BE2C (cell line): ENCODE results near the gene SLC9C2.
A peak's percentile ranks its signal among the peaks of the same experiment; 100 is the strongest.

ENCODE experiments used
- DNase-seq: peaks from one replicate; pipeline ENCODE4 v3.0.0-alpha.2; 2020
- H3K27me3 ChIP-seq: fragments of 250-450 bp; sonication (Bioruptor Pico); 2 replicates; pipeline ENCODE4 v1.5.1; 2020; ENCODE audit warnings: mild to moderate bottlenecking
- H3K36me3 ChIP-seq: fragments of 250-450 bp; sonication (Bioruptor Pico); 2 replicates; pipeline ENCODE4 v1.5.1; 2020; ENCODE audit warnings: mild to moderate bottlenecking
- H3K4me1 ChIP-seq: fragments of 250-450 bp; sonication (Bioruptor Pico); 2 replicates; pipeline ENCODE4 v1.5.1; 2020
- H3K4me3 ChIP-seq: 2 replicates; pipeline ENCODE4 v1.5.1; 2011; ENCODE audit warnings: low read depth, low read length
- H3K9me3 ChIP-seq: fragments of 250-450 bp; sonication (Bioruptor Pico); 2 replicates; pipeline ENCODE4 v1.5.1; 2020
- TF ChIP-seq, protein P1 (sequence below): IDR thresholded peaks from 2 replicates; pipeline ENCODE4 v1.5.1; 2012; ENCODE audit warnings: mild to moderate bottlenecking, low read depth, low read length

SLC9C2 gene

DNA sequence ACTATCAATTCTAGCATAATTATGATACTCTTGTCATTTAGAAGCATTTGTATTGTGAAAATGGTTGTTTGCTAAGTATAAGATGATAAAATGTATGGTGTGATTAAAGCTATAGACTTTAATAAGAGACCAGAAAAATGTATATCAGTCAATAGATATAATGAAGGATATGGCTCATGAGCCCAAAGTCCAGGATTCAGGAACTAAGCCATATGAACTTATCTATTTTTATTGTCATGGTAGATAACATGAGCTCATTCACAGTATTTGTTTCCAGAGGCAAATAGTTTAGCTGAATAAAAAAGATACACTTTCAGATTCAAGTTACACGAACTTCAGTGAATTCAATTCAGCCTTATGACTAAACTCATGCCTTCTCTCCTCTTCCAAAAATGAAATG is 93.1 kb downstream of the SLC9C2 start:
- H3K4me3 ChIP-seq: no peak overlapping the region
- H3K27me3 ChIP-seq: peaks cover 3% of the 10 kb centered on the region; the same call in 1 of the 2 replicates
- H3K36me3 ChIP-seq: no peaks in the 10 kb centered on the region
- H3K9me3 ChIP-seq: no peaks in the 10 kb centered on the region
- TF ChIP-seq, protein P1, sequence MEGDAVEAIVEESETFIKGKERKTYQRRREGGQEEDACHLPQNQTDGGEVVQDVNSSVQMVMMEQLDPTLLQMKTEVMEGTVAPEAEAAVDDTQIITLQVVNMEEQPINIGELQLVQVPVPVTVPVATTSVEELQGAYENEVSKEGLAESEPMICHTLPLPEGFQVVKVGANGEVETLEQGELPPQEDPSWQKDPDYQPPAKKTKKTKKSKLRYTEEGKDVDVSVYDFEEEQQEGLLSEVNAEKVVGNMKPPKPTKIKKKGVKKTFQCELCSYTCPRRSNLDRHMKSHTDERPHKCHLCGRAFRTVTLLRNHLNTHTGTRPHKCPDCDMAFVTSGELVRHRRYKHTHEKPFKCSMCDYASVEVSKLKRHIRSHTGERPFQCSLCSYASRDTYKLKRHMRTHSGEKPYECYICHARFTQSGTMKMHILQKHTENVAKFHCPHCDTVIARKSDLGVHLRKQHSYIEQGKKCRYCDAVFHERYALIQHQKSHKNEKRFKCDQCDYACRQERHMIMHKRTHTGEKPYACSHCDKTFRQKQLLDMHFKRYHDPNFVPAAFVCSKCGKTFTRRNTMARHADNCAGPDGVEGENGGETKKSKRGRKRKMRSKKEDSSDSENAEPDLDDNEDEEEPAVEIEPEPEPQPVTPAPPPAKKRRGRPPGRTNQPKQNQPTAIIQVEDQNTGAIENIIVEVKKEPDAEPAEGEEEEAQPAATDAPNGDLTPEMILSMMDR: no peak
- no peaks in the 10 kb centered on the region for H3K4me1 ChIP-seq
- no peak for DNase-seq

DNA sequence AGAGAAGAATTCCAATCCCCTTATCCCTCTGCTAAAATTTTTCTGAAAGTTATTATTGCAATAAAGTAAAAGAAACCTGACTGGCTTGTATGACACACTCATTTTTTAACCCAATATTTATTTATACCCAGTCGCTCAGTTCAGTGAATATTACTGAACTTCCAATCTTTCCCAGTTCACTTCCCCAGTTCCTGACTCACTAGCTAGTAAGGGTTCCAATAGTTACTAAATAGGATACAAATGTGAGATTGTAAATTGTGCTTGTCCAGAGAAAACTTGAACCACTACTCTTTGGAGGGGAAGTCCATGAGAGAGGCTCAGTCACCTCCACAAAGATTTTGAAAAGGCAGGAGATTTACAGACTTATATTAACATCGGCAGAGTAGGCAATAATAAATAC is 94.3 kb downstream of the SLC9C2 start:
- Histone ChIP-seq H3K27me3 (no peaks in the 10 kb centered on the region), H3K9me3 (no peaks in the 10 kb centered on the region), H3K4me1 (no peaks in the 10 kb centered on the region), H3K36me3 (no peaks in the 10 kb centered on the region), H3K4me3 (no peak overlapping the region)
- DNase-seq: no peak
- TF ChIP-seq, protein P1: no peak

DNA sequence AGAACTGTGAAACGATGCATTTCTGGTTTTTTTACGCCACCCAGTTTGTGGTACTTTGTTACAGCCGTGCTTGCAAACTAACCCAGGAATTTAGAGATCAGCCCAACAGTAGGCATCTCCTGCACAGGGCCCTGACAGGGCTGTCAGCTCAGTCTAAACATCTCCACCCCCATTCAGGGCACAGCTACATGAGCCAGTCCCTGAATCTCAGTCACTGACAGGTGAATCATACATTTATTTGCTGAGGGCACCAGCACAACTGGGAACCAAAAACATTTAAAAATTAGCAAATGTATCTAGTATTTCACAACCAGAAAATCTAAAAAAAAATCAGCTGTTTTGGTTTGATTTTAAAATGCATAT is 95.0 kb downstream of the SLC9C2 start:
- no peaks in the 10 kb centered on the region for H3K9me3 ChIP-seq
- H3K4me3 ChIP-seq: no peak overlapping the region
- no peaks in the 10 kb centered on the region for H3K36me3 ChIP-seq
- no peaks in the 10 kb centered on the region for H3K4me1 ChIP-seq
- TF ChIP-seq, protein P1: no peak
- no peak for DNase-seq
- no peaks in the 10 kb centered on the region for H3K27me3 ChIP-seq

DNA sequence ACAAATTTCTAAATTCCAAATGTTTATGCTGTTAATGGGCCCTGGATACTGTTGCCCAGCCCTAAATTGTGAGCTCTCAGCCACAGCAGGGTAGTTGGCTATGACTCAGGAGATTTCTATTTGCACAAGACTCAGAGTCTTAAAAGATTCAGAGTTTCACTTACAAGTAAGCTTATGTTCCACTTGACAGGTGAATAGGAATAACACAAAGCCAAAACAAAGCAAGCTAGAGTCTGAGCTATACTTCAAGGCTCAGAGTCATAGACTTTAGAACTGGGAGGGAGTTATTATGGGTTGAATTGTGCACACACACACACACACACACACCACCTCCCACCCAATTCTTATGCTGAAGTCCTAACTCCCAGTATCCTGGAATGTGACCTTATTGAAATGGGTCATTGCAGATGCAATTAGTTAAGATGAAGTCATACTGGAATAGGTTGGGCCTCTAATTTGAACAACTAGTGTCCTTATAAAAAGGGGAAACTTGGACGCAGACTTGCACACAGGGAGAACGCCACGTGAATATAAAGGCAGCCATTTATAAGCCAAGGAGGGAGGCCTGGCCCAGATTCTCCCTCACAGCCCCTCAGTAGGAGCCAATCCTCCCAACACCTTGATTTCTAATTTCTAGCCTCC is 95.5 kb downstream of the SLC9C2 start:
- no peak overlapping the region for H3K4me3 ChIP-seq
- H3K9me3 ChIP-seq: no peaks in the 10 kb centered on the region
- H3K4me1 ChIP-seq: no peaks in the 10 kb centered on the region
- no peaks in the 10 kb centered on the region for H3K36me3 ChIP-seq
- no peak for DNase-seq
- TF ChIP-seq, protein P1: no peak
- no peaks in the 10 kb centered on the region for H3K27me3 ChIP-seq

DNA sequence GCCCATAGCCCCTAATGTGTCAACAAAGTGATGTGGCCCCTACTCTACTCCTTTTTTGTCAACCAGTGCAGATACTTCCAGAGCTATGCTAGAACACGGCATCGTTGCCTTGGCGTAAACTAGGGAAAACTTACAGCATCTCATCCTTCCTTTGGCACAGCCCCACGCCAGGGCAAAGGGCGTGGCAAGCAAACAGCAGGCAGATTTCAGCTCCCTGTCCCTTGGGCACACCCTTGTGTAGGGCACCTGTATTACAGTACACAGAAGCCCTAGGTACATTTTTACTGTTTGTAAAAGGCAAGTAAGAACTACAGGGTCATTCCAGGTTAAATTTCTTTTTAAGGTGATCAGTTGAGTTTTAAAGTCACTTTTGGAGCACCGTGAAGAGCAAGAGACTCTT is 96.4 kb downstream of the SLC9C2 start:
- H3K9me3 ChIP-seq: no peaks in the 10 kb centered on the region
- TF ChIP-seq, protein P1: 0 out of 2 replicates have a peak, but pooled peaks have one; percentile 8
- no peak for DNase-seq
- no peaks in the 10 kb centered on the region for H3K4me1 ChIP-seq
- no peaks in the 10 kb centered on the region for H3K27me3 ChIP-seq
- H3K4me3 ChIP-seq: no peak overlapping the region
- H3K36me3 ChIP-seq: no peaks in the 10 kb centered on the region

DNA sequence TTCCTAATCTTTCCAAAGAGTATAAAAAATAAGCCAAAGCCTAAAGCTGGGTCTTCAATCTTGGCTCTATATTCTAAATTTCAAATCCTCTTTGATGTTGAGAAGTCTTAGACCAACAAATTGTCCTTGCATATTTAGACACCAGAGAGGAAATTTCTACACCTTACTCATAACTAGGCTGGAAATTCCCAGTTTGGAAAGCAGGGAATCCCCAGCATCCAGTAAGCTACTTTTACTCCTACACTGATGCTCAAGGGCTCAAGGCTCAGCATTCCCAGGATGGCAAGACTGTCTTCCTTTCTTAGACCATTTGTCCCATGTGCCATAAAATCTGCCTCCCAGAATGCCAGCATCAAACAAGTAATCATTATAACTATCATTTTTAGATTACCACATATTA is 97.5 kb downstream of the SLC9C2 start:
- no peaks in the 10 kb centered on the region for H3K4me1 ChIP-seq
- DNase-seq: no peak

More for the DNA sequence above, 97.5 kb downstream of the SLC9C2 start:
- Histone ChIP-seq H3K36me3 (no peaks in the 10 kb centered on the region), H3K27me3 (no peaks in the 10 kb centered on the region), H3K9me3 (no peaks in the 10 kb centered on the region), H3K4me3 (no peak overlapping the region)
- TF ChIP-seq, protein P1: no peak
